HG02981 (cell line): Measurements from ENCODE around the gene GJA4.

Experiments
- ATAC-seq: cut with Tn5 transposase; IDR thresholded peaks from one replicate; pipeline ENCODE4 v1.9.1; 2021; ENCODE audit warnings: mild to moderate bottlenecking, moderate library complexity; ENCODE audit not compliant: unreplicated experiment

The GJA4 gene

GRCh38 chr1:34829250-34829649, 36.5 kb downstream of the GJA4 start:
- no peak for ATAC-seq

DNA sequence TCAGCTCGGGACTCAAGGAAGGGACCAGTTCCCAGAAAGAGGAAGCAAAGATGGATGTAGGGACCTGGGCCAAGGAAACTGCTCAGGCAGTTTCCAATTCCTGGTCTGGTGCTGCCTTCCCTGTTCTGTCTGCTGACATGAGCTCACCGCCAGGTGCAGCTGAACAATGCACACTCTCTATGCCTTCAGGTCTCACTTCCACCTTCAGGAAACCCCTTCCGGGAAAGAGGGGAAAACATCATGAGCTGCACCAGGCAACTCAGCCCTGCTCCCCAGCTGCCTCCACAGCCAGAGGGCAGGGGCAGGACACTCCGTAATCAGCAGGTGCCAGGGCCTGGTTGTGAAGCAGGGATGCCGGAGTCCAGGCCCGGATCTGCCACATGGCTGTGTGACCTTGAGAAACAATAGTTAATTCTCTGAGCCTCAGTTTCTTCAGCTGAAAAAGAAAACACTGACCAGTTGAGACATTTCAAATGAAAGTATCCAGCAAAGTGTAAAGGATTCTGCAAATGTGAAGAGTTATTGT, 39.0 kb downstream of the GJA4 start:
- no peak for ATAC-seq

- ATAC-seq: no peak
Observed at GRCh38 chr1:34833711-34834110, 40.9 kb downstream of the GJA4 start.

DNA sequence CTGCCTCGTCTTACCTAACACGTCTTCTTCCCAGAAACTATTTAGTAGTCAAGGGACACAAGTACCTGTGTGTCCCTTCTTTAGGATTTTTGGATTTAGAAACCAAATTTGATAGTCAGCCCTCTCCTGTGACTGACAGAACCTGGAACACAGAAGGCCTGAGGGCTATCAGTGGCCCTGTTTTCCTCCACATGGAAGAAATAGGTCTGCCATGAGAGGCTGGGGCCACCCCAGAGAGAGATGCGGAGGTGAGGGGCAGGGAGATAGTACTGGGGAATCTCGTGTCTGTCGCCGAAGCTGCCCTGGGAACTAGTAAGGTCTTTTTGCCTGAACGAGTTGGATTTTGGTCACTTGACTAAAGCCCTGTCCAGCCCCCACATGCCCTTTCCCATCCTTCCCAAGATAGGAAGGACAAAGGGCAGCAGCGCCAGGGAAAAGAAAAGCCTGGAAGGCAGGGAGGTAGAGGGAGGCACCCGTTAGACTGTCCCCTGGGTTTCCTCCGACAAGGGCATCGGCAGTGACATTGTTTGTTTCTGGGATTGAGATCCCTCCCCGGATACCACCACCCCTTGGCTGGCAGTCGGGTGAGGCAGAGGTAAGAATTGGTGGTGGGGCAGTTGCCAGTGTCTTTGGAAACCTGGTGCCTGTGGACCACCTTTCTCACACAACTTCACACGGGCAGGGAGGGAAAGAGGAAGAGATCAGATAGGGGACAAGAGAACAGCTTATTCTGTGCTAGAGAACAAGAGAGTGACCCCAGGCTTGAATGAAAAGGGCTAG, 46.9 kb downstream of the GJA4 start:
- no peak for ATAC-seq

DNA sequence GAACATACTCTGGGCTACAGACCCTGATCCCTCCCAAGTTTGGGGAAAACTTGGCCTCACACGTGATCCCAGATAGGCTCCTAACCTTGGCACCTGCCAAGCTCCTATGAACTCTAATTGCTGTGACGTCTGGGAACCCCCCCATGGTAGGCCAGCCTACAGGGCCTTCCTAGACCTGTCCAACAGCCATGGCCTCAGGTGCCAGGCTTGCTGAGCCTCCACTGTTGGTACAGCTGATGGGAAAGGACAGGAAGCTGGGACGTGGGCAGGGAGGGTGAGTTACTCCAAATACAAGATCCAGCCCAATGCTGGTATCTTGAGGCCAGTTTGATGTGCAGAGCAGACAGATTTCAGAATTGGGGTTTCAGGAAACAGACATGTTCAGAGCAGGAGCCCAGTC, 47.6 kb downstream of the GJA4 start:
- no peak for ATAC-seq

- ATAC-seq: no peak
Observed at GRCh38 chr1:34842073-34842472, 49.3 kb downstream of the GJA4 start.

- no peak for ATAC-seq
Observed at GRCh38 chr1:34842952-34843371, 50.2 kb downstream of the GJA4 start.

DNA sequence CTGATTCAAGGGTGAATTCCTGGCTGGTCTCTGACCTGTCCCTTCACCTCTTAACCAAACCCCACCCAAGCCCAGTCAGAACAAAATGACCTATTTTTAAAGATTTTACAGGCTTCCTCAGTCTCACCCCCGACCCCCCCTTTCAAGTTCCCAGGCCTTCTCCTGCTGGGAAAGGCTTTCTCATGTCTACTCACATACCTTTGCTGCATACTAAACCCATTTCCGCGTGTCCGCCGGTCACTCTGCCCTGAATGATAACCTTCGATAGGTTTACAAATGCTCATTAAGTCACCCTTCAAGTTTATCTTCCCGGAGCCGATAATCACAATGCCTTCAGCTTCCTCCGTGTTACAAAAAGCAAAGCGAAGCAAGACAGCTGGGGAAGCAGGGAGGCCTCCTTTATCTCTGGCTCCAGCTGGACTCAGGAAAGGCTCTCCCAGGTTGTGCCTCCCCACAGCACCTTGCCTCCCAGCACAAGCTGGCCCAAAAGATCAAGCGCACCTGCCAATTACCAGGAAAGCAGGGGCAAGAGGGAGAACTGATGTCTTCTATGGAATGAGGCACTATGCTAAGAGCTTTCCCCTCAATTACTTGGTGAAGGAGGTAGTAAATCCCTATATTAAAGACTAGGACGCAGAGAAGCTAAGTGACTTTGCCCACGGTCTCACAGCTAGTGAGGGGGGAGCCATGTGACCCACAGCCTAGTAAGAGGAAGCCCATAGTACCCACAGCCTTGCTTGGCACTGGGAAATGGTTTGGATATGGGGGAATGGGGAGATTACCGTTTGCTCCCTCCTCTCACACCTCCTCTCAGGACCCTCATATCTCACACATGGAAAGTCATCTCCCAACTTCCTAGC, 50.8 kb downstream of the GJA4 start:
- no peak for ATAC-seq

DNA sequence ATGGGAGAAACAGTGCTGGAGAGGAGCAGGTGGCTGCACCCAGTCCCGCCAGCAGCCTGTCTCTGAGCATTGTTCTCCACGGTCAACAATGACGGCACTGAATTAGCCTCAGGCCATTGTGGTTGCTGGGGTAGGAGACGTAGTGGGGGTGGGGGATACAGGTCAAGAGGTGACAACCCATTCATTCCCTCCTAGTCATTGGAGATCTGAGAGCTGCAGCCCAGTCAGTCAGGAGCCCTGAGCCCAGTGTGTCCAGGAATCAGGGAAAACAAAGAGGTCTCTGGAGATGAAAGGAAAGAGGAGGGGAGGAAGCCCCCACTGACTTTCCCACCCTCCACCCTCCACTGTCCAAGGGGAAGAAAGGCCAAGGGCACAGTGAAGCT, 51.4 kb downstream of the GJA4 start:
- no peak for ATAC-seq
